ENCODE data around the gene OLFML2B. TPM values are rescaled to one million over a fixed set of nuclear protein-coding genes. Genes with fewer than 3 reads are reported as not detected.

OLFML2B gene
- total RNA-seq, 1 experiment from 2014 or later: 3.4 TPM

DNA sequence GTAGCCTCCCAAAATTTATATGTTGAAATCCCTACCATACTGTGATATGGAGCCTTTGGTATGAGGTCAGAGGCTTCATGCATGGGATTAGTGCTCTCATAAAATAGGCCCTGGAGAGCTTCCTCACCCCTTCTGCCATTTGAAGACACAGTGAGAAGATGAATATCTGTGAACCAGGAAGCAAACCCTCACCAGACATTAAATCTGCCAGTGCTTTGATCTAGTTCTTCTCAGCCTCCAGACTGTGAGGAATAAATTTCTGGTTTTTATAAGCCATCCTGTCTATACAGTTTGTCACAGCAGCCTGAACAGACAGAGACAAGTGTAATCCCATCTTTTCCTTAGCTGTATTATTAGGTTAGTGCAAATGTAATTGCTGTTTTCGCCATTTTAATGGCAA is 88.4 kb downstream of the OLFML2B start:
- CTCF ChIA-PET: no interaction called here
- no peak for TF ChIP-seq EZH2 (IDR thresholded peaks at IDR 0.05; ENCODE audit: borderline replicate concordance, low read depth, low read length, poor library complexity, severe bottlenecking)
- TF ChIP-seq, protein P1, sequence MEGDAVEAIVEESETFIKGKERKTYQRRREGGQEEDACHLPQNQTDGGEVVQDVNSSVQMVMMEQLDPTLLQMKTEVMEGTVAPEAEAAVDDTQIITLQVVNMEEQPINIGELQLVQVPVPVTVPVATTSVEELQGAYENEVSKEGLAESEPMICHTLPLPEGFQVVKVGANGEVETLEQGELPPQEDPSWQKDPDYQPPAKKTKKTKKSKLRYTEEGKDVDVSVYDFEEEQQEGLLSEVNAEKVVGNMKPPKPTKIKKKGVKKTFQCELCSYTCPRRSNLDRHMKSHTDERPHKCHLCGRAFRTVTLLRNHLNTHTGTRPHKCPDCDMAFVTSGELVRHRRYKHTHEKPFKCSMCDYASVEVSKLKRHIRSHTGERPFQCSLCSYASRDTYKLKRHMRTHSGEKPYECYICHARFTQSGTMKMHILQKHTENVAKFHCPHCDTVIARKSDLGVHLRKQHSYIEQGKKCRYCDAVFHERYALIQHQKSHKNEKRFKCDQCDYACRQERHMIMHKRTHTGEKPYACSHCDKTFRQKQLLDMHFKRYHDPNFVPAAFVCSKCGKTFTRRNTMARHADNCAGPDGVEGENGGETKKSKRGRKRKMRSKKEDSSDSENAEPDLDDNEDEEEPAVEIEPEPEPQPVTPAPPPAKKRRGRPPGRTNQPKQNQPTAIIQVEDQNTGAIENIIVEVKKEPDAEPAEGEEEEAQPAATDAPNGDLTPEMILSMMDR (conservative IDR thresholded peaks at IDR 0.05; ENCODE audit: low read depth, low read length): no peak
- Histone ChIP-seq H3K4me1 (ENCODE audit: insufficient read depth, low read length, poor library complexity, severe bottlenecking) (no peaks in the 10 kb centered on the region), H3K27me3 (replicated peaks; ENCODE audit: insufficient read depth, low read depth, low read length, poor library complexity) (no peaks in the 10 kb centered on the region), H3K9me3 (ENCODE audit: low read depth, low read length, poor library complexity, severe bottlenecking) (no peaks in the 10 kb centered on the region), H3K27ac (ENCODE audit: low read depth, low read length, poor library complexity, severe bottlenecking) (no peak overlapping the region), H3K4me3 (ENCODE audit: low read depth, low read length, poor library complexity, severe bottlenecking) (no peak overlapping the region), H3K36me3 (ENCODE audit: insufficient read depth, low read length, poor library complexity, severe bottlenecking) (no peaks in the 10 kb centered on the region)
- POLR2A ChIA-PET (ENCODE audit: low non-redundant PET): no interaction called here
- intact Hi-C loops (cut with micrococcal nuclease; ENCODE audit: unreplicated experiment): no loop called here
- no TSS peak for BruUV-seq (replicated peaks)
- no peak for DNase-seq (ENCODE audit: low spot score)

DNA sequence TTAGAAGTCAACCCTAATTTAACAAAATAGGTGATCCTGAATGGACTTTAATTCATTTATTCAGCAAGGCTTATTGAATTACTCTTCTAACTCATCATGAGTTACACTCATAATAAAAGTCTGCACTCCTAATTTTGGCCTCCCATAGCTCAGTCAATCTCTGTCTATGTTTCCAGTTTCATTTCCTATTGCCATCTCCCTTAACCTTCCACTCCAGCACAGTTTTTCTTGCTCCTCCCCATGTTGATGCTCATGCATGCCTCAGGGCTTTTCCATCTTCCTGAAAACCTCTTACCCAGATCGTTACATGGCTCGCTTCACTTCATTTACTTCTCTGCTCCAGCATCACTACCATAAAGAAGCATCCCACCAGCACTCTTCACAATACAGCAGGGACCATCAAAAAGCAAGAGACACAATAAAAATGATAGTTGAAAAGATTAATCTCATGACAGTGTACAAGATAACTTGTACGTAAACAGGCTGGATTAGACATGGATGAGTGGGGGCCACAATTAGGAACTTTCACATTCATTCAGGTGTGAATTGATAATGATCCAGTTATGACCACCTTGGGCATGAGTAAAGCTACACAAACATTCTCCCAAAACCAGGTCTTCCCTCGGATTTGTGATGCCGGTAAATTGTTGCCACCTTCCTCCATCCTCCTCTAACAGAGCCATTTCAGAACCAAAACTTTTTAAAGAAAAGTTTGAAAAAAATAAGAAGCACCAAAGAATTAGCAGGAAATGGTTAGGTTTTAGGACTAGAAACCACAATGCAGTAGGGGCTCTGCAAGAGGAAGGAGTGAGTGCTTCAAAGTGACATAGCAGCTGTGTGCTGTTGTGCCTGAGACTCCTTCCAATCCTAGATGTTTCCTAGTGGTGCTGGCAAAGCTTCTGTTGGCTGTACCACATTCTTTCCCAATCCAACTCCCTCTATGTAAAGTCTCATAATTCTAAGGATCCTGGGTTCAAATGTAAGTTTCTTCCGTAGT is 89.8 kb downstream of the OLFML2B start:
- Histone ChIP-seq H3K4me1 (ENCODE audit: insufficient read depth, low read length, poor library complexity, severe bottlenecking) (no peaks in the 10 kb centered on the region), H3K9me3 (ENCODE audit: low read depth, low read length, poor library complexity, severe bottlenecking) (no peaks in the 10 kb centered on the region), H3K27me3 (replicated peaks; ENCODE audit: insufficient read depth, low read depth, low read length, poor library complexity) (no peaks in the 10 kb centered on the region), H3K36me3 (ENCODE audit: insufficient read depth, low read length, poor library complexity, severe bottlenecking) (no peaks in the 10 kb centered on the region), H3K27ac (ENCODE audit: low read depth, low read length, poor library complexity, severe bottlenecking) (no peak overlapping the region), H3K4me3 (ENCODE audit: low read depth, low read length, poor library complexity, severe bottlenecking) (no peak overlapping the region)
- CTCF ChIA-PET: no interaction called here
- TF ChIP-seq EZH2 (IDR thresholded peaks at IDR 0.05; ENCODE audit: borderline replicate concordance, low read depth, low read length, poor library complexity, severe bottlenecking): no peak
- TF ChIP-seq, protein P1 (conservative IDR thresholded peaks at IDR 0.05; ENCODE audit: low read depth, low read length): no peak
- intact Hi-C loops (cut with micrococcal nuclease; ENCODE audit: unreplicated experiment): no loop called here
- POLR2A ChIA-PET (ENCODE audit: low non-redundant PET): no interaction called here
- DNase-seq (ENCODE audit: low spot score): no peak
- BruUV-seq (replicated peaks): no TSS peak

Other genes starting within 250 kb of the OLFML2B start
- gene NOS1AP, start 45.8 kb upstream of the OLFML2B start, total RNA-seq (2021): 24.7 and 28.0 TPM in 2 replicates